NCI-H345 treated with DMSO at 0.1 percent for 48 hours (cell line): ENCODE results near the gene NDFIP2.

ENCODE experiments used
- DNase-seq: peaks from one replicate; lab custom pipeline; 2025; ENCODE audit not compliant: unreplicated experiment; lab: John Stamatoyannopoulos, UW

Gene NDFIP2, protein sequence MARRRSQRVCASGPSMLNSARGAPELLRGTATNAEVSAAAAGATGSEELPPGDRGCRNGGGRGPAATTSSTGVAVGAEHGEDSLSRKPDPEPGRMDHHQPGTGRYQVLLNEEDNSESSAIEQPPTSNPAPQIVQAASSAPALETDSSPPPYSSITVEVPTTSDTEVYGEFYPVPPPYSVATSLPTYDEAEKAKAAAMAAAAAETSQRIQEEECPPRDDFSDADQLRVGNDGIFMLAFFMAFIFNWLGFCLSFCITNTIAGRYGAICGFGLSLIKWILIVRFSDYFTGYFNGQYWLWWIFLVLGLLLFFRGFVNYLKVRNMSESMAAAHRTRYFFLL

DNA sequence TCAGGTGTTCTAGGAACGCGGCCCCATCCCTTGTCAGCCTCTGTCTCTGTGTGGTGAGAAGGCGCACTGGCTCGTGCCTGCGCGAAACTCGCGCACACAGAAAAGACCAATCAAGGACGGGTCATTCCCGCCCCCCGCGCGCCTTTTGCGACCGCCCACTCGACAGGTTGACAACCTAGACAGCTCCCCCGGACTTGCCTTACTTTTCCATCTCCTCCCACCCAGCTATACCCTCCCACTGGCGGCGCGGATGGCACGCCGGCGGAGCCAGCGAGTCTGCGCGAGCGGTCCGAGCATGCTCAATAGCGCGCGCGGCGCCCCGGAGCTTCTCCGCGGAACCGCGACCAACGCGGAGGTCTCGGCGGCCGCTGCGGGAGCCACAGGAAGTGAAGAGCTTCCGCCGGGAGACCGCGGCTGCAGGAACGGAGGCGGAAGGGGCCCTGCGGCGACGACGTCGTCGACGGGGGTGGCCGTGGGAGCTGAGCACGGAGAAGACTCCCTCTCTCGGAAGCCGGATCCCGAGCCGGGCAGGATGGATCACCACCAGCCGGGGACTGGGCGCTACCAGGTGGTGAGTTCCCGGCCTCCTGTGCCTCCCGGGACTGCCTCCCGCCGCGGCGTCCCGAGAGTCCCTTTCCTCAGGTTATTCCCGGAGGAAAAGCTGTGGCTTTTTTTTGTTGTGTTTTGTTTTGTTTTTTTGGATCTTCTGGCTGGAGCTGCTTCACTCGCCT lies at the start of gene NDFIP2:
Gene NDFIP2, plus strand, starts transcription at position 202 of the 731 bp plus-strand sequence. Its CDS starts 49 bp downstream, at position 251.
- DNase-seq = peak; percentile 77

DNA sequence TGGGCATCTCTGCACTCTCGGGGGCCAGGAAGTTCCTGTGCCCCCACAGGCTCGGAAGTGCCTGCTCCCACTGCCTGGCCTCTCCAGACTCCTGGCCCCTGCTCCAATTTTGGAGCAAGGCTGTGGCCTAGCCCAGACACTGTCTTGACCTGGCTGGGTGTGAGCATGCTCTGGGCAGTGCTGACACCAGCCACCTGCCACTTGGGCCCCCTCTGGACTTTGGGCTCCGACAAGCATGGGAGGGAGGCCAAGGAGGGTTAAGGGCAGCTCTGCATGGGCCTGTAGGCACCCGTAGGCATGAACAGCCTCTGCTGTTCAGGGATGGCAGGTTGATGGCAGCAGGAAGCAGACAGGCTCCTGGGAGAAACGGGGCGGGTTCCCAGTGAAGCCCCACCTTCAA lies 48.9 kb upstream of the NDFIP2 start:
- DNase-seq = no peak

DNA sequence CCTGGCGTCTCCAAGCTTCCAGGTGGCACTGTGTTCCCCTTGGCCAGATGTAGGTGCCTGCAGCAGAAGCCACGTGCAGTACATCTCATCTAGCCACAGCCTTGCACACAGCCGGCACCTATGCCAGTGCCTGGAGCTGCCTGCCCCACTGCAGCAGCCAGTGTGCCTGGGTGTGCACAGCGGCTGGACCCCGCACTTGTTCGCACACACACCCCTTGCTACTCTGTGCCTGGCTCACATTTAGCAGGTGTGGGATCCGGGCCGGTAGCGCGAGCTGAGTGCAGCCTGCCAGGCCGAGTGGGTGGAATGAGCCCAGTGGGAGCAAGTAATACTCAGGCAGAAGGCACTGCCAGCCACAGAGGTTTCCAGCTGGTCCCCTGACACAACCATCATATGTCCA lies 48.0 kb upstream of the NDFIP2 start:
- DNase-seq = no peak

DNA sequence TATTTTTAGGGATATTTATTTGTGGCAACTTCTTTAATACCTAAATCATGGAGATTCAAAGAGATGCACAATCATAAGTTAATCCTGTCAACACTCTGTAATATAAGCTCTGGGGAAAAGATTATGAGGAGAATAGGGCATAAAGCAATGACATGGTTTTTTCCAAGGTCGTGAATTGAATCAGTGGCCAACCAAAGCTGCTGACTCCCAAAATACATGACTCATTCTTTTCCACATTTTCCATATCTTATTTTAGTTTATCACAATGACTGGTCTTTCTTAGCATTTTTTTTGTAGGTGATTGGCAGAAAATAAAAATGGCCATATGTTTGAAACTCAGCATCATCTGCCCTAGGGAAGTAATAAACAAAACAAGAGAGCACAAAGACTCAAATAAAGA lies 46.4 kb upstream of the NDFIP2 start:
- no peak for DNase-seq

DNA sequence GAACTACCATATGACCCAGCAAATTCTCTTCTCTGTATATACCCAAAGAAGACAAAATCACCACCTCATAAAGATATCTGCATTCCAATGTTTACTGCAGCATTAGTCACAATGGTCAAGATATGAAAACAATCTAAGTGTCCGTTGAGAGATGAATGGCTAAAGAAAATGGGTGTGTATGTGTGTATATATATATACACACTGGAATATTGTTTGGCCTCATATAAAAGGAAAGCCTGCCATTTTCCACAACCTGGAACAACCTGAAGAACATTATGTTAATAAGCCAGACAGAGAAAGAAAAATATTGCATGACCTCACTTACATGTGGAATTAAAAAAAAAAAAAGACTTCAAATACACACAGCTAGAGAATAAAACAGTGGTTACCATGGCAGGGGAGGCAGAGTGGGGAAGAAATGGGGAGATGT lies 45.4 kb upstream of the NDFIP2 start:
- no peak for DNase-seq

DNA sequence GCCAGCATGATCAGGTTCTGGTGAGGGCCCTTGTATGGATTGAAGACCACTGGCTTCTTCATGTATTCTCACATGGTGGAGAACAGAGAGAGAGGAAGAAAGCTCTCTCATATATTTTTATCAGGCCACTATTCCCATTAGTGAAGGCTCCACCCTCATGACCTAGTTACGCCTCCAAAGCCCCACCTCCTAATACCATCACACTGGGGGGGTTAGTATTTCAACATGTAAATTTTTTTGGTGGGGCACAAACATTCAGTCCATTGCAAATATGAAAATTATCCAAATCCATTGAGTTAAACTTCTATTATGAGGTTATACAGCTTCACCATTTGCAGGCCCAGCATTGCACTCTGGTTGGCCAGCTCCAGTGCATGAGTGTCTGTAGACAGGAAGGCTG lies 41.7 kb upstream of the NDFIP2 start:
- no peak for DNase-seq

DNA sequence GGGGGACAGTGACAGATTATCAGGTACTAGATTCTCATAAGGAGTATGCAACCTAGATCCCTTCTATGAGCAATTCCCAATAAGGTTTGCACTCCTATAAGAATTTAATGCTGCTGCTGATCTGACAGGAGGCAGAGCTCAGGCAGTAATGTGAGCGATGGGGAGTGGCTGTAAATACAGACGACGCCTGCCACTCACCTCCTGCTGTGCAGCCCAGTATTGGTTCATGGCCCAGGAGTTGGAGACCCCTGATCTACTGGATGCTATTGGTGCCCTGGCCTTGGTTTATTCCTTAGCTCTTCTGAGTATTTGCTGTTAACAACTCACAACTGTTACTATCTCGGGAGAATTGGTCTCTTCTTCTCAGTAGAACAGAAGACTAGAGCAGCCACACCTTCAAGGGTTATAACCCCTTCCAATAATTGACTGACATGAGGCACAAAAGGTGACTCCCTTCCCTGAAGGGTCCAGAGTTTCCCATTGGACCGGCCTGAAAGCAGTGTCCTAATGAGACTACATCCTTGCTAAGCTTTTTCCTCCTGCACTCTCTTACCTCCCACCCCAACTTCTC lies 39.9 kb upstream of the NDFIP2 start:
- no peak for DNase-seq

DNA sequence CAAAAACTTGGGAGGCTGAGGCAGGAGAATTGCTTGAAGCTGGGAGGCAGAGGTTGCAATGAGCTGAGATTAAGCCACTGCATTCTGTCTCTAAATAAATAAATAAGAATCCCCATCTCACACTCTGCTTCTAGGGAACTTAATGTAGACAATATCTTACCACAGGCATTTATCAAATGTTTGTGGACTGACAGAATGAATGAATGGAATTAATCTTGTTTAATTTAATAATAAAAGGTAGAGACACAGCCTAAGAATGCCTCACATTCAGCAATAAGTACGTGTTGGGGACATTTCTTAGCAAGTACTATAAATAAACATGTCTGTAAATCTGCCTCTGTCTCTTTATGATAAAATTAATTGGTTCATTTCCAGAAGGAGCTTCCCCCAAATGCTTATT lies 38.7 kb upstream of the NDFIP2 start:
- no peak for DNase-seq

DNA sequence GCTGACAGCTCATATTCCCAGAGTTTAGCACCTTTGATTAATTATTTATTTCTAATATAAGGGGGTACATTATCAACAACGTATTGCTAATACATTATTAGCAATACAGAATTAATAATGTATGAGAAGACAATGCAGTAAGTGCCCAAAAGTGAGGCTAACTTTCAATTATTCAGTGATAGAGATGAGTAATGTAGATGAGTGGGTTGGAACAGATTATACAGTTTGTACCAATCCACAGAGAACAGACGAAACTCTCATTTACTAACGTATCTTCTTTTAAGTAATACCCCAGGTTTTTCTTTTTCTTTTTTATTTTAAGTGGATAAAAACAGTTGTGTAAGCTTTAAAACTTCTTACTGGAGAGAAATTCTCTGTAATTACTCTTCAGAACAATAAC lies 38.2 kb upstream of the NDFIP2 start:
- no peak for DNase-seq

DNA sequence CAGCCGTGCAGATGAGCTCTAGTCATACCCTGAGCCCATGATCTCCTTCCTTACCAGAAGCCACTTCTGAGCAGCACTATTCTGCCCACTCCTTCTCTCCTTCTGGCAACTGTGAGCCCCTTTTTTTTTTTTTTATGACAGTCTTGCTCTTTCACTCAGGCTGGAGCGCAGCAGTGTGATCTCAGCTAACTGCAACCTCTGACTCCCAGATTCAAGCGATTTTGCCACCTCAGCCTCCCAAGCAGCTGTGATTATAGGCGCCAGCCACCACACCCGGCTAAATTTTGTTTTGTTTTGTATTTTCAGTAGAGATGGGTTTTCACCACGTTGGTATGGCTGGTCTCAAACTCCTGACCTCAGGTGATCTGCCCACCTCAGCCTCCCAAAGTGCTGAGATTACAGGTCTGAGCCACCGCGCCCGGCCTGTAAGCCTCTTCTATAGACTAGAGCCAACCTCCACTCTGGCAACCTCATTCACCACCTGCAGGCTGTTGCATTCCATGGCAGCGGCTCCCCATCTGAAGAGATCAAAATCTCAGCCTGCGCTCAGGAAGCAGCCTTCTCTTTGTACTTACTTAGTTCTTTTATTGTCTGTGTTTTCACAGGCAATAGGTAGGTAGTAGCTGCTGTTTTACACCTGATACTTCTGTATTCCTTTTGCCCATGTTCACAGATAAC lies 34.8 kb upstream of the NDFIP2 start:
- DNase-seq = no peak

DNA sequence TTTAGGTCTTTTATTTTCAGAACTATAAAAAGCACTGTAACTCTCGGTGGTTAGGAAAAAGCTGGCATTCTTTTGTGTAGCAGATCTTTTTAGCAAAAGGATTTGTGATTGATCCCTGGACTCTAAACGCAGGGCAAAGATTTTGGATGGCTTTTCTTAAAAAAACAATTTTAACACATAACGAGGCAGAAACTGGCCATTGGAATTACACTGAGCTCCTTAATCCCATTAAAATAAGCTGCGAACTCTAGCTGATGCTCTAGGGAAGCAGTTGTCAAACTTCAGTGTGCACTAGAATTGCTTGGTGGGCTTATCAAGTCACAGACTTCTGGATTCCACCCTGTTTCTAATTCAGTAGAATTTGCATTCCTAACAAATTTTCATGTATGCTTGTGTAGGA lies 33.8 kb upstream of the NDFIP2 start:
- DNase-seq = no peak

DNA sequence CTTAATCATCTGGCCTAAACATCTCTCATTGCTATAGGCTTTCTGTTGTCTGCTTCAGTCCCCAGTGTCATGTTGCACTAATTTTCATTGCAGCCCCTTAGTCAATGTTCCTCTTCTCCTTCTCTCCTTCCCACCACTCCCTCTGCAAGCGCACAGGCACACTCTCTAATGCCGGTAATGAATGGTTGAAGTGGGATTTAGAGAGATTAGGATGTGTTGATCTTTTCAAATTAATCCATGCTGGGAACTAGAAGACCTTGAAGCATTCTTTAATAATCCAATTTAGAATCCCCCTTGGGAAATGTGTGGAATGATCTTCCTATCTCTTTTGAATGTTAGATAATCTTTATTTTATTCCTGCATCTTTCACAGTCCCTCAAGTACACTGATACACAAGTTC lies 33.2 kb upstream of the NDFIP2 start:
- no peak for DNase-seq

DNA sequence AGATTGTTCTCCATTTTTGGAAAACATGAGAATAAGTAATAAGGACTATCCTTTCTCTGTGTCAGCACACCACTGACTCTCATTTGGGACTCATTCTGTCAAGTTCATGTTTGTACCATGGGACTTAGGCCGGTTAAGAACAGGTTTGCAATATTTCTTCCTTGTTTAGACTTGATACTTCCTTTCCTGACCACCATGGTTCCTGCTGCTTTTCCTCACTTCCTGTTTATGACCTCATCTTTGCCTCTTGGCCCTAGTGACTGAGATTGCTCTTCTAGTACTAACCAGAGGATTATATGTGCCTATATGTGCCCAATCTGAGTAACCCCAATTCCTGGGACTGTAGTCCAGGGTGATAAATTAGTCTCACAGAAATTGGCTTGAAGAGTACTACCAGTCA lies 32.5 kb upstream of the NDFIP2 start:
- no peak for DNase-seq

DNA sequence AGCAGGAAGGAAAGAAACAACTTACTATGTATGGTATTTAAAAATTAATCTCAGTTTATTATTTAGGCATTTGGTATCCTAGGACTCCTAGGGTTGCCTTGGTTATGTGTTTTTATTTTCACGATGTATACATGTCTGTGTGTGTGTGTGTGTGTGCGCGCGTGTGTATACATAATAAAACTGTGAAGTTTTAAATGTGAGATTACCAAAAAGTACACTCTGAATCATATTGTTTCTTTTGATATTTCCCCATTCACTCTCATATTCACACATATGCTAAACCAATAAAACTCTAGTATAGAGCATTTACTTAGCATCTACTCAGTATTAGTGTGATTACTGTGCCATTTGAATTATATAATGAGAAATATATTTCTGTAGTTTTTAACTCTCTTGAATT lies 30.8 kb upstream of the NDFIP2 start:
- no peak for DNase-seq

DNA sequence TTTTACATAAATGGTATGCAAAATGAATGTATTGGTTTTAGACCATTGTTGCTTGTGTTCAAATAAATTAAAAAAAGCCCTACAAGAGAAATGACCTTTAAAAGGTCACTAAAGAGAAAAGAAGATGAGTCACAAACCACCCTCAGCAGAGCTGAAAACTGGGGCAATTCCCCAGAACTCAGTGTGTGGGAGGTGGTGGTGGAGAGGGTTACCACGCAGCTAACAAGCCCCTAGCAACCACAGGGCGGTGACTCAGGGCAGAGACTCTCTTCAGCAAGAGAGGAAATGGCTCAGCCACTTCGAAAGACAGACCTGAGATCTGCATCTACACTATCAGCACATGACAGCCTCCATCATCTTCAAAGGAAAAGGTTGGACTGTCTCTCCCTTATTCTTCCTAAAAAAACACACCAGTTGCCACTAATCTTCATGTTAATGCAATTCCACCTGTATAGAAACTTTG lies 29.4 kb upstream of the NDFIP2 start:
- no peak for DNase-seq

DNA sequence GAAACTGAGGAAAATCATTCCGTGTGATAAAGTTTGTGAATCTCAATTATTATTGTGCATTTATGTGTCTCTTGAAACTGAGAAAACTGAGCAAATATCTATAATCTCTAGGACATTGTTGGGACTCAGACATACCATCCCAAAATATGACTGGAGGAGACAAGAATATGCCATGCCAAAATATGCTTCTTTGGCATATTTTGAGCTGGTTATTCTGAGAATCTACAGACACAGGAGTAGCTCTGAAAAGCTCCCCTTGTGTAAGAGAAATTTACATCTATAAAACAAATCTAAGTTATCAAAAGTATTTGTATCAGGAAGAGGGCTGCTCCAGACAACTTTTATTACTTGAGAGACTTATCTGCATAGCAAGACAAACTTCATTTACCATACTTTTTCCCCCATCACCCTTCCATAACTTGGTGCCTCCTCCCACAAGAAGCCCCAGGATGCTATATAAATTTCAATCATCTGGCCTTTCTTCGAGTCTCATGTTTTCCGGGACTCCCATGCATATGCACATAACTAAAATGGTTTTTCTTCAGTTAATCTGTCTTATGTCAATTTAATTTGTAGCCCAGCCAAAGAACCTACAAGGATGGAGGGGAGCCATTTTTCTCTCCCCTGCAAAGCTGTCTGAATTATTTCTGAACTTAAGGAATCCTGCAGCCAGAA lies 28.6 kb upstream of the NDFIP2 start:
- DNase-seq = no peak

DNA sequence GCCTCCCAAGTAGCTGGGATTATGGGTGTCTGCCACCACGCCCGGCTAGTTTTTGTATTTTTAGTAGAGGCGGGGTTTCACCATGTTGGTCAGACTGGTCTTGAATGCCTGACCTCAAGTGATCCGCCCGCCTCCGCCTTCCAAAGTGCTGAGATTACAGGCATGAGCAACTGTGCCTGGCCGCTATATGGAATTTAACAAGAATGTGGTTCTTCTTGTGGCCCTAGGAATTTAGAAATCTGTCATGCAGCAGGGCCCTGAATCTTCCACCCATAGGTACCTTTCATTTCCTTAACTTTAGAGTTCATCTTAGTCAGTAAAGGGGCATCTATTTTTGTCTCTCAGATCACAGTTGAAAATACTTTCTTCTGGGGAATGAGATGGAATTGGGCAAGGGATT lies 25.6 kb upstream of the NDFIP2 start:
- DNase-seq = no peak

DNA sequence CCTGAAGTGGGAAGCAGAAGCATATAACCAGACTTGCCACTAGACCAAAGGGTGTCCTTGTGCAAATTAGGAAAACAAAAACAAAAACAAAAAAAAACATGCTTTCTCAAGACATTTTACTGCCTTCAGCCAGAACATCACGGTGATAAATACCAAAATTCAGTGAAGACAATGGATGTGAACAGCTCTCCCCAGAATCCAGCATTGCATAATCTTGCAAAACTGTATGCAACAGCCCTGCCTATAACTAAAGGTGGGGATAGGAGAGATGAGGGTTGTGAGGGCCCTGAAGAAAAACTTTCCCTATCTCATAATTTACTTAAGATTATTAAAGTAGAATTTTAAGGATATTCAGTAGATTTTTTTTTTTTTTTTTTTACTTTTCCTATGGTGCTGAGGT lies 24.9 kb upstream of the NDFIP2 start:
- DNase-seq = no peak

DNA sequence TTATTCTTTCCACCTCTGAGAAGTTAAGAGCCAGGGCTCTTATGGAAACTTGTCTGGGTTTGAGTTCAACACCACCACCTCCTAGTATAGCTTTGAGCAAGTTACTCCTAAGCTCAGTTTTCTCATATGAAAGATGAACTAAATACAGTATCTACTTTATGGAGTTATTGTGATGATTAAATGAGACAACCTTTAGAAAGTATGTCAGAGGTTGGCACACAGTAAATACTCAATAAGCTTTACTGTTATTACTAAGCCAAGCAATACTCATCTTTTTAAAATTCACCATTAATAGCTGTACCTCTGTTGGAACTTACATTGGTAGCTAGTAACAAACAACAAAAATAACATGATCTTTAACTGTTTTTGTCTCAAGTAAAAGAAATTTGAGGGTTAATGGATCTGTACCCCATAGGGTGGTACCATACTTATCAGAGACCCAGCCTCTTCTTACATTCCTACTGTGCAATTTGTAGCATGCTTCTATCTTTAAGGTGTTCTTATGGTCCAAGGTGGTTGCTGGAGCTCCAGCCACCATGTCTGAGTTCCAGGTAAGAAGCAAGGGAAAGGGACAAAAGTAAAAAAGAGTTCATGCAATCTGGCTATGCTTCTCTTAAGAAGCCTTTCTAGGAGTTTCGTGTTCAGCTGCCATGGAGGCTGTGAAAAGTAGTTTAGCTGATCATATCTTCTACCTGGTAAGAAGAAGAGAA lies 24.1 kb upstream of the NDFIP2 start:
- no peak for DNase-seq

DNA sequence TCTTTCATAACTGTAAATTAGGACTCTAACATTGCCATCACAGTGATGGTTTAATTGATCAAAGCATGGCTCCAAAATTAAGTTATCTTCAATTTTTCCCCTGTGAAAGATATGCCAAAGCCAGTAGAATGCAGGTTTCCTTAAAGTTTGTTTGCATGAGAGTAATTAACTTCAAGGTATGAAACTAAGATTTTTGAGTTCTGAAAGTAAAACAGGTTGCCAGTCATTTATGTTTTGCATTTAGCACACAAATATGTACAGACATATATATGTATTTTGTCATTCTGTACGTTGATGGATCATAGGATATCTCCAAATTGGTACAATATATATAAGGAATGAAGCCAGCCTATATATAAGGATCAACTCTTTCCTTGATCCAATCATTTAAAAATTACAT lies 23.6 kb upstream of the NDFIP2 start:
- no peak for DNase-seq
